NCI-H2196 treated with DMSO at 0.1 percent for 48 hours (cell line): ENCODE data around the gene RHOT1.

Experiments
- DNase-seq: peaks from one replicate; lab custom pipeline; 2025; ENCODE audit not compliant: unreplicated experiment; lab: John Stamatoyannopoulos, UW

Gene RHOT1

GRCh38 chr17:32266389-32267301 is 124.3 kb downstream of the RHOT1 start:
- no peak for DNase-seq

GRCh38 chr17:32267690-32268205 is 125.4 kb downstream of the RHOT1 start:
- no peak for DNase-seq

GRCh38 chr17:32268734-32269288 is 126.5 kb downstream of the RHOT1 start:
- DNase-seq, result no peak

- DNase-seq, result no peak
Measured at GRCh38 chr17:32269377-32269776, 127.1 kb downstream of the RHOT1 start.

- no peak for DNase-seq
Measured at GRCh38 chr17:32271844-32272243, 129.5 kb downstream of the RHOT1 start.

GRCh38 chr17:32274101-32274500 is 131.8 kb downstream of the RHOT1 start:
- DNase-seq, result no peak

- DNase-seq, result no peak
Measured at GRCh38 chr17:32274643-32275042, 132.3 kb downstream of the RHOT1 start.
